Measurements from ENCODE around the gene PLEKHA7.

Gene PLEKHA7

DNA sequence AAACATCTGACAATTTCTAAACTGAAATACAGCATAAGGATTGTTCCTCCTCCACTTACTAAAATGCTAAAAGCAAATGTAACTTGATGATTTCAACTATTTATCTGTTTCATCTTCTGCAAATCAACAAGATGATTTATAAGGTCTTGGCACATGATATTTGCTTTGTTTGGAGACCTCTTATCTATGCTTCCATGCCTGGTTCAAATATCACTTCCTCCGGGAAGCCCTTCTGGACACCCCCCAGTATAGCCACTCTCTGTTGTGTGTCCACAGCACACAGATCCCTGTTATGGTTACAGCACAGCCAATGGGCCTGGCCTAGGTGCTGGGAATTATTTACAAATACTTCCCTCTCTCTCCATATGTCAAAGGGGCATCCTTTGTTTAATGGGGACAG lies 160.9 kb downstream of the PLEKHA7 start:
- Histone ChIP-seq H2AFZ (ENCODE audit: low read depth) (no peak overlapping the region), H3K9ac (no peak overlapping the region), H3K4me2 (no peak overlapping the region), H3K4me1 (ENCODE audit: low read depth, poor library complexity, severe bottlenecking) (no peaks in the 10 kb centered on the region), H3K27me3 (ENCODE audit: insufficient read depth, low read depth) (no peaks in the 10 kb centered on the region), H3K79me2 (ENCODE audit: insufficient read depth, low read depth) (no peaks in the 10 kb centered on the region), H3K27ac (no peak overlapping the region), H3K4me3 (IDR thresholded peaks at IDR 0.05; ENCODE audit: insufficient read depth, low read depth, low read length) (no peak overlapping the region), H4K20me1 (ENCODE audit: insufficient read depth) (no peaks in the 10 kb centered on the region), H3K36me3 (ENCODE audit: insufficient read depth) (no peaks in the 10 kb centered on the region)
- TF ChIP-seq, protein P1, sequence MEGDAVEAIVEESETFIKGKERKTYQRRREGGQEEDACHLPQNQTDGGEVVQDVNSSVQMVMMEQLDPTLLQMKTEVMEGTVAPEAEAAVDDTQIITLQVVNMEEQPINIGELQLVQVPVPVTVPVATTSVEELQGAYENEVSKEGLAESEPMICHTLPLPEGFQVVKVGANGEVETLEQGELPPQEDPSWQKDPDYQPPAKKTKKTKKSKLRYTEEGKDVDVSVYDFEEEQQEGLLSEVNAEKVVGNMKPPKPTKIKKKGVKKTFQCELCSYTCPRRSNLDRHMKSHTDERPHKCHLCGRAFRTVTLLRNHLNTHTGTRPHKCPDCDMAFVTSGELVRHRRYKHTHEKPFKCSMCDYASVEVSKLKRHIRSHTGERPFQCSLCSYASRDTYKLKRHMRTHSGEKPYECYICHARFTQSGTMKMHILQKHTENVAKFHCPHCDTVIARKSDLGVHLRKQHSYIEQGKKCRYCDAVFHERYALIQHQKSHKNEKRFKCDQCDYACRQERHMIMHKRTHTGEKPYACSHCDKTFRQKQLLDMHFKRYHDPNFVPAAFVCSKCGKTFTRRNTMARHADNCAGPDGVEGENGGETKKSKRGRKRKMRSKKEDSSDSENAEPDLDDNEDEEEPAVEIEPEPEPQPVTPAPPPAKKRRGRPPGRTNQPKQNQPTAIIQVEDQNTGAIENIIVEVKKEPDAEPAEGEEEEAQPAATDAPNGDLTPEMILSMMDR (conservative IDR thresholded peaks at IDR 0.05; ENCODE audit: low read depth, low read length), result no peak

DNA sequence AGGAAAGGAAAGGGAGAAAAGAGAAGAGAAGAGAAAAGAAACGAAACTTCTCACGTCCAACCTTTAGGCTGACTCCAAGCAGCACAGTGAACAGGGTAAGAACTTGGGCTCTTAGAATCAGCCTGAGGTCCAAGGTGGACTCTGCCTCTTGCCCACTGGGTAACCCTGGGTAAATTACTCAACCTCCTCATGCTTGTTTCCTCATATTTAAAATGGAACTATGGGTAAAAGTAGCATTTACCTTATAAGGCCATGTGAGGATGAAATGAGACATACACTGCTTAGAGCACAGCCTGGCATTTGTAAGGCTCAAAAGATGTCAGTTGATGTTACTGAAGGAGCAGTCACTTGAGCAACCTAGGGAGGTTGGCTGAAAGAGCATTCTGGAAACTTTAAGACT lies 167.9 kb downstream of the PLEKHA7 start:
- no peaks in the 10 kb centered on the region for H3K4me1 ChIP-seq (ENCODE audit: low read depth, poor library complexity, severe bottlenecking)
- H3K36me3 ChIP-seq (ENCODE audit: insufficient read depth), result peaks cover 2% of the 10 kb centered on the region; the same call in 1 of the 2 replicates
- TF ChIP-seq, protein P1 (conservative IDR thresholded peaks at IDR 0.05; ENCODE audit: low read depth, low read length), result no peak
- no peak overlapping the region for H3K9ac ChIP-seq
- no peak overlapping the region for H3K27ac ChIP-seq
- H3K27me3 ChIP-seq (ENCODE audit: insufficient read depth, low read depth), result no peaks in the 10 kb centered on the region
- H3K4me3 ChIP-seq (IDR thresholded peaks at IDR 0.05; ENCODE audit: insufficient read depth, low read depth, low read length), result no peak overlapping the region
- no peak overlapping the region for H3K4me2 ChIP-seq
- H4K20me1 ChIP-seq (ENCODE audit: insufficient read depth), result no peaks in the 10 kb centered on the region
- no peaks in the 10 kb centered on the region for H3K79me2 ChIP-seq (ENCODE audit: insufficient read depth, low read depth)
- no peak overlapping the region for H2AFZ ChIP-seq (ENCODE audit: low read depth)

DNA sequence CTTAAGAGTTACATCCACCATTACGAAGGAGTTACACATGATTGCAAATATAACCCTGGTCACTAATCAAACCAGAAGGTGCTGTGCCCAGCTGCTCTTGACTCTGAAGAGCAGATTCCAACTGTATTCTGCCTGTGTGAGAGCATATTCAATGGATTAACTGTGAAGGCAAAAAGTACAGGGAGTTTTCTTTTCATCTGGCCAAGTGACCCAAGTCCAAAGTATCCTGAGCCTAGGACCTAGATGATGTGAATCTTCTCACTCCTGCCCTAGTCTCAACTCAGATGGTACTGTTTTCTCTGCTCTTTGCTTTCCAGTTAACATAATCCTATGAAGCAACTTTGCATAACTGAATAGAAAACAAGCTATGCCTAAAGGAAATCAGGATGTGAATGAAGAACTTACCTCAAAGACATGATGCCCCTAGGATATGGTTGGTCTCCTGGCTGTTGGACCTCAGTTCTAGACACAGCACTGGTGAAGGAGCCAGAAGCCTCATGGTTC lies 169.9 kb downstream of the PLEKHA7 start:
- no peak overlapping the region for H3K4me3 ChIP-seq (IDR thresholded peaks at IDR 0.05; ENCODE audit: insufficient read depth, low read depth, low read length)
- no peaks in the 10 kb centered on the region for H4K20me1 ChIP-seq (ENCODE audit: insufficient read depth)
- no peaks in the 10 kb centered on the region for H3K79me2 ChIP-seq (ENCODE audit: insufficient read depth, low read depth)
- H3K4me2 ChIP-seq, result no peak overlapping the region
- no peak overlapping the region for H3K27ac ChIP-seq
- no peaks in the 10 kb centered on the region for H3K27me3 ChIP-seq (ENCODE audit: insufficient read depth, low read depth)
- TF ChIP-seq, protein P1 (conservative IDR thresholded peaks at IDR 0.05; ENCODE audit: low read depth, low read length), result no peak
- H2AFZ ChIP-seq (ENCODE audit: low read depth), result no peak overlapping the region
- H3K36me3 ChIP-seq (ENCODE audit: insufficient read depth), result peaks cover 3% of the 10 kb centered on the region; the same call in 1 of the 2 replicates
- no peaks in the 10 kb centered on the region for H3K4me1 ChIP-seq (ENCODE audit: low read depth, poor library complexity, severe bottlenecking)
- no peak overlapping the region for H3K9ac ChIP-seq

DNA sequence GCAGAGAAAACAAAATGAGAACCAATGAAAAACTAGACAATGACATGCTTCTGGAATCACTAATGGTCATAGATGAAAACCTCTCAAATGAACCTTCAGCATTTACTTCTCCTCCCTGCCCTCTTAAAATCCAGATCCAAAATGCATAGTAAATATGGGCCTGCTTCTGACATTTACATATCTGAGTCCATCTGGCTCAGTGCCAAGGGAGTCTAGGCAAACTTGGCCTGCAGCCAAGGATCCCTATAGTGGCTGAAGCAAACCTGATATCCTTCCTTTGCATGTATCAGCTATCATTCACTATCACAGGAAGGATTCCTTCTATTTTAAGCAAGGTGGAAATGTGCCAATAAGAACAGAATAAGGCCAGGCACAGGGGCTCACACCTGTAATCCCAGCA lies 170.9 kb downstream of the PLEKHA7 start:
- Histone ChIP-seq H4K20me1 (ENCODE audit: insufficient read depth) (no peaks in the 10 kb centered on the region), H3K4me2 (no peak overlapping the region), H3K4me3 (IDR thresholded peaks at IDR 0.05; ENCODE audit: insufficient read depth, low read depth, low read length) (no peak overlapping the region), H3K4me1 (ENCODE audit: low read depth, poor library complexity, severe bottlenecking) (no peaks in the 10 kb centered on the region), H3K27me3 (ENCODE audit: insufficient read depth, low read depth) (no peaks in the 10 kb centered on the region), H3K79me2 (ENCODE audit: insufficient read depth, low read depth) (no peaks in the 10 kb centered on the region), H3K36me3 (ENCODE audit: insufficient read depth) (peaks cover 3% of the 10 kb centered on the region; the same call in 1 of the 2 replicates), H3K9ac (no peak overlapping the region), H2AFZ (ENCODE audit: low read depth) (no peak overlapping the region), H3K27ac (no peak overlapping the region)
- TF ChIP-seq, protein P1 (conservative IDR thresholded peaks at IDR 0.05; ENCODE audit: low read depth, low read length), result no peak
